Measurements from ENCODE around the gene CNOT4. TPM values are rescaled to one million over a fixed set of nuclear protein-coding genes. Genes with fewer than 3 reads are reported as not detected.

Gene CNOT4
- total RNA-seq, 2 experiments from 2014 or later = 24.0 to 29.8 TPM

GRCh38 chr7:135317676-135318325 lies 192.1 kb downstream of the CNOT4 start:
- Mint-ChIP-seq H3K4me1 (ENCODE audit: low read depth) (no peaks in the 10 kb centered on the region), H3K27me3 (no peaks in the 10 kb centered on the region), H3K27ac (no peak overlapping the region), H3K9me3 (no peaks in the 10 kb centered on the region), H3K36me3 (ENCODE audit: low read depth) (no peaks in the 10 kb centered on the region), H3K4me3 (no peak overlapping the region)
- ChIA-PET CTCF (no interaction called here), POLR2A (no interaction called here)
- Histone ChIP-seq H3K4me3 (ENCODE audit: low read length) (no peak overlapping the region), H3K4me1 (ENCODE audit: insufficient read depth, low read length) (no peaks in the 10 kb centered on the region), H3K27me3 (ENCODE audit: control insufficient read depth in 1 of 2, insufficient read depth in 2 of 2, low read length in 2 of 2) (no peaks in the 10 kb centered on the region), H3K9me3 (ENCODE audit: control insufficient read depth in 1 of 2, insufficient read depth in 1 of 2, low read length in 2 of 2) (peaks cover 0 to 4% of the 10 kb centered on the region in 2 experiments), H3K27ac (ENCODE audit: low read depth in 1 of 2, low read length in 2 of 2) (no peak overlapping the region), H3K36me3 (ENCODE audit: insufficient read depth, low read length) (no peaks in the 10 kb centered on the region)
- intact Hi-C loops (cut with DNase I, micrococcal nuclease) = no loop called here
- ATAC-seq (ENCODE audit: poor library complexity) (no peak), DNase-seq (no peak)
- TF ChIP-seq, protein P1, sequence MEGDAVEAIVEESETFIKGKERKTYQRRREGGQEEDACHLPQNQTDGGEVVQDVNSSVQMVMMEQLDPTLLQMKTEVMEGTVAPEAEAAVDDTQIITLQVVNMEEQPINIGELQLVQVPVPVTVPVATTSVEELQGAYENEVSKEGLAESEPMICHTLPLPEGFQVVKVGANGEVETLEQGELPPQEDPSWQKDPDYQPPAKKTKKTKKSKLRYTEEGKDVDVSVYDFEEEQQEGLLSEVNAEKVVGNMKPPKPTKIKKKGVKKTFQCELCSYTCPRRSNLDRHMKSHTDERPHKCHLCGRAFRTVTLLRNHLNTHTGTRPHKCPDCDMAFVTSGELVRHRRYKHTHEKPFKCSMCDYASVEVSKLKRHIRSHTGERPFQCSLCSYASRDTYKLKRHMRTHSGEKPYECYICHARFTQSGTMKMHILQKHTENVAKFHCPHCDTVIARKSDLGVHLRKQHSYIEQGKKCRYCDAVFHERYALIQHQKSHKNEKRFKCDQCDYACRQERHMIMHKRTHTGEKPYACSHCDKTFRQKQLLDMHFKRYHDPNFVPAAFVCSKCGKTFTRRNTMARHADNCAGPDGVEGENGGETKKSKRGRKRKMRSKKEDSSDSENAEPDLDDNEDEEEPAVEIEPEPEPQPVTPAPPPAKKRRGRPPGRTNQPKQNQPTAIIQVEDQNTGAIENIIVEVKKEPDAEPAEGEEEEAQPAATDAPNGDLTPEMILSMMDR (IDR thresholded peaks at IDR 0.05) = no peak

GRCh38 chr7:135316648-135317313 lies 193.1 kb downstream of the CNOT4 start:
- no peak overlapping the region for H3K27ac Mint-ChIP-seq
- no peaks in the 10 kb centered on the region for H3K36me3 Mint-ChIP-seq (ENCODE audit: low read depth)
- TF ChIP-seq, protein P1 (IDR thresholded peaks at IDR 0.05) = no peak
- Histone ChIP-seq H3K4me3 (ENCODE audit: low read length) (no peak overlapping the region), H3K9me3 (ENCODE audit: control insufficient read depth in 1 of 2, insufficient read depth in 1 of 2, low read length in 2 of 2) (peaks cover 0 to 4% of the 10 kb centered on the region in 2 experiments), H3K36me3 (ENCODE audit: insufficient read depth, low read length) (no peaks in the 10 kb centered on the region), H3K4me1 (ENCODE audit: insufficient read depth, low read length) (no peaks in the 10 kb centered on the region), H3K27me3 (ENCODE audit: control insufficient read depth in 1 of 2, insufficient read depth in 2 of 2, low read length in 2 of 2) (no peaks in the 10 kb centered on the region), H3K27ac (ENCODE audit: low read depth in 1 of 2, low read length in 2 of 2) (no peak overlapping the region)
- DNase-seq (no peak), ATAC-seq (ENCODE audit: poor library complexity) (no peak)
- H3K9me3 Mint-ChIP-seq = no peaks in the 10 kb centered on the region
- intact Hi-C loops (cut with DNase I, micrococcal nuclease) = no loop called here
- no peak overlapping the region for H3K4me3 Mint-ChIP-seq
- H3K4me1 Mint-ChIP-seq (ENCODE audit: low read depth) = no peaks in the 10 kb centered on the region
- ChIA-PET CTCF (no interaction called here), POLR2A (no interaction called here)
- H3K27me3 Mint-ChIP-seq = no peaks in the 10 kb centered on the region

- Histone ChIP-seq H3K27ac (ENCODE audit: low read depth in 1 of 2, low read length in 2 of 2) (no peak overlapping the region), H3K4me3 (ENCODE audit: low read length) (no peak overlapping the region), H3K36me3 (ENCODE audit: insufficient read depth, low read length) (no peaks in the 10 kb centered on the region), H3K27me3 (ENCODE audit: control insufficient read depth in 1 of 2, insufficient read depth in 2 of 2, low read length in 2 of 2) (no peaks in the 10 kb centered on the region), H3K9me3 (ENCODE audit: control insufficient read depth in 1 of 2, insufficient read depth in 1 of 2, low read length in 2 of 2) (no peaks in the 10 kb centered on the region), H3K4me1 (ENCODE audit: insufficient read depth, low read length) (no peaks in the 10 kb centered on the region)
- ATAC-seq (ENCODE audit: poor library complexity) (no peak), DNase-seq (no peak)
- Mint-ChIP-seq H3K36me3 (ENCODE audit: low read depth) (no peaks in the 10 kb centered on the region), H3K4me3 (no peak overlapping the region), H3K27ac (no peak overlapping the region), H3K27me3 (peaks cover 7% of the 10 kb centered on the region), H3K4me1 (ENCODE audit: low read depth) (no peaks in the 10 kb centered on the region), H3K9me3 (no peaks in the 10 kb centered on the region)
- intact Hi-C loops (cut with DNase I, micrococcal nuclease) = no loop called here
- TF ChIP-seq, protein P1 (IDR thresholded peaks at IDR 0.05) = no peak
- ChIA-PET CTCF (no interaction called here), POLR2A (no interaction called here)
These were observed 195.9 kb downstream of the CNOT4 start for GRCh38 chr7:135313971-135314370.

Other genes with a start within 250 kb of the CNOT4 start
- 10 to 100 TPM; 50.6 to 54.7 TPM for gene NUP205, start 47.8 kb upstream of the CNOT4 start, total RNA-seq
- 10 to 100 TPM; 11.5 to 14.1 TPM for gene STMP1, start 152.4 kb upstream of the CNOT4 start, total RNA-seq
- not detected for gene SLC13A4, start 218.1 kb upstream of the CNOT4 start, total RNA-seq
- gene FAM180A, start 238.7 kb upstream of the CNOT4 start, total RNA-seq = not detected

Data from CD4-positive, alpha-beta T cell (primary cell).